OCI-LY7 (cell line): ENCODE data around the gene SLC44A2. TPM values are rescaled to one million over a fixed set of nuclear protein-coding genes. Genes with fewer than 3 reads are reported as not detected.

Experiments
- BruUV-seq: library from RNA; stranded (reverse); fragments of 400-500 nt; replicated peaks from 2 replicates; lab custom pipeline; 2021; lab: Mats Ljungman, UMichigan
- CTCF ChIA-PET: fragments of 300-600 bp; sonication (Branson Sonifier 250); formaldehyde crosslinking; loops from one replicate; lab custom pipeline; 2022; ENCODE audit warnings: antibody characterized with exemption; ENCODE audit not compliant: unreplicated experiment; lab: Charles Lee
- POLR2A ChIA-PET: fragments of 300-600 bp; sonication (Branson Sonifier 250); formaldehyde crosslinking; loops from one replicate; lab custom pipeline; 2022; ENCODE audit warnings: antibody characterized with exemption; lab: Charles Lee
- DNase-seq: peaks from one replicate; pipeline ENCODE4 v3.0.0-alpha.2; 2015; ENCODE audit warnings: low spot score
- H2AFZ ChIP-seq: fragments of 200-600 bp; sonication (generic), shearing (Covaris generic); 2 replicates; pipeline ENCODE4 v1.6.1; 2014; ENCODE audit warnings: mild to moderate bottlenecking, antibody characterized with exemption, low read length, moderate library complexity
- H3K27ac ChIP-seq: fragments of 200-600 bp; sonication (generic); 2 replicates; pipeline ENCODE4 v1.5.1; 2014; ENCODE audit warnings: mixed run types, low read depth, mild to moderate bottlenecking, moderate library complexity, low read length, inconsistent platforms; ENCODE audit not compliant: poor library complexity, severe bottlenecking
- H3K36me3 ChIP-seq: fragments of 200-600 bp; sonication (generic); 2 replicates; pipeline ENCODE4 v1.6.1; 2014; ENCODE audit warnings: mild to moderate bottlenecking, antibody characterized with exemption, low read length, moderate library complexity, mixed read lengths; ENCODE audit not compliant: insufficient read depth
- H3K4me1 ChIP-seq: fragments of 200-600 bp; sonication (generic); 2 replicates; pipeline ENCODE4 v1.5.1; 2014; ENCODE audit warnings: mild to moderate bottlenecking, low read length; ENCODE audit not compliant: insufficient read depth, poor library complexity, severe bottlenecking
- H3K4me2 ChIP-seq: fragments of 200-600 bp; sonication (generic); 2 replicates; pipeline ENCODE4 v1.6.1; 2014; ENCODE audit warnings: mild to moderate bottlenecking, low read length
- H3K4me3 ChIP-seq: fragments of 200-600 bp; sonication (generic); 2 replicates; pipeline ENCODE4 v1.5.1; 2014; ENCODE audit warnings: mild to moderate bottlenecking, low read depth, low read length; ENCODE audit not compliant: poor library complexity, severe bottlenecking
- H3K79me2 ChIP-seq: fragments of 200-600 bp; sonication (generic); 2 replicates; pipeline ENCODE4 v1.6.1; 2016; ENCODE audit warnings: low read depth, mild to moderate bottlenecking, low read length, moderate library complexity, mixed read lengths; ENCODE audit not compliant: insufficient read depth
- H3K9me2 ChIP-seq: fragments of 200-600 bp; sonication (generic); 2 replicates; pipeline ENCODE4 v1.6.1; 2016; ENCODE audit warnings: mild to moderate bottlenecking, low read length, mixed read lengths; ENCODE audit not compliant: insufficient read depth
- H3K9me3 ChIP-seq: fragments of 200-600 bp; sonication (generic); 2 replicates; pipeline ENCODE4 v1.6.1; 2014; ENCODE audit warnings: mild to moderate bottlenecking, mixed run types, low read length, mixed read lengths
- H4K20me1 ChIP-seq: fragments of 200-600 bp; sonication (generic); 2 replicates; pipeline ENCODE4 v1.6.1; 2014; ENCODE audit warnings: mild to moderate bottlenecking, antibody characterized with exemption, low read length, moderate library complexity, mixed read lengths; ENCODE audit not compliant: insufficient read depth
- CTCF ChIP-seq: fragments of 200-600 bp; sonication (generic); conservative IDR thresholded peaks from 2 replicates; pipeline ENCODE4 v1.5.1; 2014; ENCODE audit warnings: mild to moderate bottlenecking, antibody characterized with exemption, low read length, moderate library complexity, mixed read lengths
- EZH2phosphoT487 ChIP-seq: fragments of 200-600 bp; sonication (generic); IDR thresholded peaks from 2 replicates; pipeline ENCODE4 v1.6.1; 2018; ENCODE audit warnings: low read depth, borderline replicate concordance, mild to moderate bottlenecking, mixed run types, antibody characterized with exemption, low read length, moderate library complexity, mixed read lengths
- intact Hi-C: fragments of 100-400 bp; cut with micrococcal nuclease; formaldehyde crosslinking; loops from one replicate; pipeline ENCODE4 v1.10.0; 2022; ENCODE audit not compliant: unreplicated experiment
- total RNA-seq, 2 experiments: library from RNA; depleted of rRNA in 1 of 2; stranded (reverse); fragments of >200 nt in 1 of 2; shearing (Covaris generic) in 1 of 2; gene quantifications; 2 replicates each; pipeline ENCODE4 v1.2.3, GENCODE V29; 2014 to 2022

SLC44A2 gene
- total RNA-seq, 2 experiments from 2014 or later, result 115 to 197 TPM

GRCh38 chr19:10600149-10600548 lies 25.2 kb upstream of the SLC44A2 start:
- no peaks in the 10 kb centered on the region for H3K9me3 ChIP-seq
- CTCF ChIA-PET, result no interaction called here
- no TSS peak for BruUV-seq
- 0 out of 2 replicates have a peak, but pooled peaks cover 3% of the 10 kb centered on the region for H4K20me1 ChIP-seq
- peaks cover 4% of the 10 kb centered on the region; the same call in 1 of the 2 replicates for H3K36me3 ChIP-seq
- POLR2A ChIA-PET, result no interaction called here
- no peaks in the 10 kb centered on the region for H3K9me2 ChIP-seq
- H3K4me2 ChIP-seq, result no peak overlapping the region
- peaks cover 25% of the 10 kb centered on the region for H3K79me2 ChIP-seq
- peaks cover 68% of the 10 kb centered on the region for H3K4me1 ChIP-seq
- H3K4me3 ChIP-seq, result no peak overlapping the region
- H2AFZ ChIP-seq, result no peak overlapping the region
- DNase-seq, result no peak
- TF ChIP-seq CTCF (no peak), EZH2phosphoT487 (no peak)
- no peak overlapping the region for H3K27ac ChIP-seq
- intact Hi-C loops, result loop anchor here (5.0 kb wide), 1 partner anchor 363 kb away; no protein-coding TSS in a partner anchor

GRCh38 chr19:10601999-10602329 lies 23.4 kb upstream of the SLC44A2 start:
- peaks cover 41% of the 10 kb centered on the region for H3K79me2 ChIP-seq
- H2AFZ ChIP-seq, result no peak overlapping the region
- H3K4me2 ChIP-seq, result peak overlapping the region; percentile 44; the same call in 1 of the 2 replicates
- intact Hi-C loops, result loop anchor here (1.0 to 5.0 kb wide), 3 partner anchors 8 to 365 kb away; no protein-coding TSS in a partner anchor
- no peak for DNase-seq
- H3K4me1 ChIP-seq, result peaks cover 58% of the 10 kb centered on the region
- BruUV-seq, result no TSS peak
- peaks cover 14% of the 10 kb centered on the region; the same call in 1 of the 2 replicates for H3K36me3 ChIP-seq
- H3K9me3 ChIP-seq, result no peaks in the 10 kb centered on the region
- ChIA-PET CTCF (interaction anchor here (0.5 to 1.3 kb wide), 2 partner anchors 9 to 98 kb away, joined by 3 to 5 read pairs; no protein-coding TSS in a partner anchor), POLR2A (interaction anchor here (3.4 kb wide), 1 partner anchor 20 kb away, joined by 22 read pairs; no protein-coding TSS in a partner anchor)
- H3K9me2 ChIP-seq, result no peaks in the 10 kb centered on the region
- peak overlapping the region; percentile 45 for H3K27ac ChIP-seq
- peak overlapping the region; percentile 36 for H3K4me3 ChIP-seq
- no peak for TF ChIP-seq CTCF
- no peak for TF ChIP-seq EZH2phosphoT487
- 0 out of 2 replicates have a peak, but pooled peaks cover 3% of the 10 kb centered on the region for H4K20me1 ChIP-seq
